ENCODE data around the gene ADAMTS6.

The ADAMTS6 gene

GRCh38 chr5:65482736-65483545, 1.2 kb upstream of the ADAMTS6 start:
- H2BK15ac ChIP-seq (ENCODE audit: low read length) = no peak overlapping the region
- no peaks in the 10 kb centered on the region for H3K9me3 ChIP-seq (replicated peaks in 1 of 2; ENCODE audit: control insufficient read depth in 2 of 2, insufficient read depth in 1 of 2, low read depth in 1 of 2, low read length in 2 of 2)
- no peak overlapping the region for H2BK120ac ChIP-seq (ENCODE audit: low read depth, low read length)
- no peaks in the 10 kb centered on the region for H3K36me3 ChIP-seq (replicated peaks in 1 of 2; ENCODE audit: control insufficient read depth in 2 of 2, insufficient read depth in 2 of 2, low read length in 2 of 2)
- no peaks in the 10 kb centered on the region for H3K79me1 ChIP-seq (ENCODE audit: low read depth, low read length)
- peak overlapping the region; percentile 42 for H3K4me2 ChIP-seq (ENCODE audit: insufficient read depth, low read length, poor library complexity, severe bottlenecking)
- peak overlapping the region; percentile 90 for H2AFZ ChIP-seq (ENCODE audit: low read length)
- H3K27ac ChIP-seq (replicated peaks; ENCODE audit: low read length) = peak overlapping the region; percentile 95
- no peak overlapping the region for H2BK5ac ChIP-seq (ENCODE audit: low read length)
- H3K4ac ChIP-seq (ENCODE audit: low read length) = no peak overlapping the region
- no peak for DNase-seq (ENCODE audit: low spot score)
- H3K23ac ChIP-seq (ENCODE audit: low read depth, low read length, poor library complexity) = no peak overlapping the region
- H3K4me3 ChIP-seq (ENCODE audit: low read length in 2 of 2) = peak overlapping the region; percentile 48 to 71
- H3K9ac ChIP-seq (ENCODE audit: low read depth, low read length, poor library complexity) = no peak overlapping the region
- no peak overlapping the region for H3K18ac ChIP-seq (ENCODE audit: low read length)
- no CpG with 5 or more reads among the region's 12 CpGs for WGBS, 2 donors (ENCODE audit: extremely low coverage in 2 of 2, insufficient read length in 2 of 2, insufficient replicate concordance in 1 of 2)
- H4K91ac ChIP-seq (ENCODE audit: low read depth, low read length, poor library complexity) = no peak overlapping the region
- H4K8ac ChIP-seq (ENCODE audit: low read depth, low read length) = no peak overlapping the region
- H2BK12ac ChIP-seq (ENCODE audit: low read length) = no peak overlapping the region
- peaks cover 2 to 8% of the 10 kb centered on the region in 2 donors for H3K4me1 ChIP-seq (ENCODE audit: control insufficient read depth in 2 of 2, insufficient read depth in 1 of 2, low read depth in 1 of 2, low read length in 2 of 2)
- no peak overlapping the region for H2AK5ac ChIP-seq (ENCODE audit: low read depth, low read length)
- H3K27me3 ChIP-seq (ENCODE audit: control insufficient read depth in 3 of 3, insufficient read depth in 3 of 3, low read depth in 1 of 3, low read length in 3 of 3) = no peaks in the 10 kb centered on the region
- no peak overlapping the region for H3K14ac ChIP-seq (ENCODE audit: low read length)

GRCh38 chr5:65482296-65482735, 596 bp upstream of the ADAMTS6 start:
- Histone ChIP-seq H3K23ac (ENCODE audit: low read depth, low read length, poor library complexity) (no peak overlapping the region), H2BK120ac (ENCODE audit: low read depth, low read length) (no peak overlapping the region), H2AK5ac (ENCODE audit: low read depth, low read length) (no peak overlapping the region), H3K14ac (ENCODE audit: low read length) (no peak overlapping the region), H3K4ac (ENCODE audit: low read length) (no peak overlapping the region), H2BK15ac (ENCODE audit: low read length) (no peak overlapping the region), H2BK5ac (ENCODE audit: low read length) (no peak overlapping the region), H3K4me2 (ENCODE audit: insufficient read depth, low read length, poor library complexity, severe bottlenecking) (peak overlapping the region; percentile 69), H4K91ac (ENCODE audit: low read depth, low read length, poor library complexity) (no peak overlapping the region), H3K9ac (ENCODE audit: low read depth, low read length, poor library complexity) (no peak overlapping the region), H3K18ac (ENCODE audit: low read length) (no peak overlapping the region), H4K8ac (ENCODE audit: low read depth, low read length) (no peak overlapping the region), H3K4me3 (ENCODE audit: low read length in 2 of 2) (peak overlapping the region in 1 of 2 donors; percentile 48), H3K36me3 (replicated peaks in 1 of 2; ENCODE audit: control insufficient read depth in 2 of 2, insufficient read depth in 2 of 2, low read length in 2 of 2) (no peaks in the 10 kb centered on the region), H2BK12ac (ENCODE audit: low read length) (no peak overlapping the region), H3K79me1 (ENCODE audit: low read depth, low read length) (no peaks in the 10 kb centered on the region), H3K4me1 (ENCODE audit: control insufficient read depth in 2 of 2, insufficient read depth in 1 of 2, low read depth in 1 of 2, low read length in 2 of 2) (peaks cover 2 to 8% of the 10 kb centered on the region in 2 donors), H3K27me3 (ENCODE audit: control insufficient read depth in 3 of 3, insufficient read depth in 3 of 3, low read depth in 1 of 3, low read length in 3 of 3) (no peaks in the 10 kb centered on the region), H3K27ac (replicated peaks; ENCODE audit: low read length) (peak overlapping the region; percentile 95), H2AFZ (ENCODE audit: low read length) (peak overlapping the region; percentile 90), H3K9me3 (replicated peaks in 1 of 2; ENCODE audit: control insufficient read depth in 2 of 2, insufficient read depth in 1 of 2, low read depth in 1 of 2, low read length in 2 of 2) (no peaks in the 10 kb centered on the region)
- no peak for DNase-seq (ENCODE audit: low spot score)
- WGBS, 2 donors (ENCODE audit: extremely low coverage in 2 of 2, insufficient read length in 2 of 2, insufficient replicate concordance in 1 of 2) = no CpG with 5 or more reads among the region's 6 CpGs

- Histone ChIP-seq H3K9me3 (replicated peaks in 1 of 2; ENCODE audit: control insufficient read depth in 2 of 2, insufficient read depth in 1 of 2, low read depth in 1 of 2, low read length in 2 of 2) (no peaks in the 10 kb centered on the region), H2BK12ac (ENCODE audit: low read length) (no peak overlapping the region), H3K4me3 (ENCODE audit: low read length in 2 of 2) (peak overlapping the region; percentile 48 to 76), H3K36me3 (replicated peaks in 1 of 2; ENCODE audit: control insufficient read depth in 2 of 2, insufficient read depth in 2 of 2, low read length in 2 of 2) (no peaks in the 10 kb centered on the region), H3K27me3 (ENCODE audit: control insufficient read depth in 3 of 3, insufficient read depth in 3 of 3, low read depth in 1 of 3, low read length in 3 of 3) (no peaks in the 10 kb centered on the region), H2BK5ac (ENCODE audit: low read length) (peak overlapping the region; percentile 95), H3K4me2 (ENCODE audit: insufficient read depth, low read length, poor library complexity, severe bottlenecking) (peak overlapping the region; percentile 69), H3K4me1 (ENCODE audit: control insufficient read depth in 2 of 2, insufficient read depth in 1 of 2, low read depth in 1 of 2, low read length in 2 of 2) (peaks cover 2 to 8% of the 10 kb centered on the region in 2 donors), H4K8ac (ENCODE audit: low read depth, low read length) (no peak overlapping the region), H3K23ac (ENCODE audit: low read depth, low read length, poor library complexity) (no peak overlapping the region), H3K4ac (ENCODE audit: low read length) (no peak overlapping the region), H3K79me1 (ENCODE audit: low read depth, low read length) (no peaks in the 10 kb centered on the region), H4K91ac (ENCODE audit: low read depth, low read length, poor library complexity) (no peak overlapping the region), H2BK15ac (ENCODE audit: low read length) (no peak overlapping the region), H2BK120ac (ENCODE audit: low read depth, low read length) (no peak overlapping the region), H3K9ac (ENCODE audit: low read depth, low read length, poor library complexity) (no peak overlapping the region), H3K27ac (replicated peaks; ENCODE audit: low read length) (peak overlapping the region; percentile 95), H3K18ac (ENCODE audit: low read length) (peak overlapping the region; percentile 38), H3K14ac (ENCODE audit: low read length) (no peak overlapping the region), H2AFZ (ENCODE audit: low read length) (peak overlapping the region; percentile 90), H2AK5ac (ENCODE audit: low read depth, low read length) (no peak overlapping the region)
- no CpG with 5 or more reads among the region's 7 CpGs for WGBS, 2 donors (ENCODE audit: extremely low coverage in 2 of 2, insufficient read length in 2 of 2, insufficient replicate concordance in 1 of 2)
- no peak for DNase-seq (ENCODE audit: low spot score)
Measured at GRCh38 chr5:65481171-65481581, 544 bp downstream of the ADAMTS6 start.

GRCh38 chr5:65480306-65480865, 1.3 kb downstream of the ADAMTS6 start:
- no peak overlapping the region for H3K27ac ChIP-seq (replicated peaks; ENCODE audit: low read length)

More at GRCh38 chr5:65480306-65480865, 1.3 kb downstream of the ADAMTS6 start:
- Histone ChIP-seq H3K79me1 (ENCODE audit: low read depth, low read length) (no peaks in the 10 kb centered on the region), H3K18ac (ENCODE audit: low read length) (no peak overlapping the region), H3K27me3 (ENCODE audit: control insufficient read depth in 3 of 3, insufficient read depth in 3 of 3, low read depth in 1 of 3, low read length in 3 of 3) (no peaks in the 10 kb centered on the region), H3K9me3 (replicated peaks in 1 of 2; ENCODE audit: control insufficient read depth in 2 of 2, insufficient read depth in 1 of 2, low read depth in 1 of 2, low read length in 2 of 2) (no peaks in the 10 kb centered on the region), H3K4me1 (ENCODE audit: control insufficient read depth in 2 of 2, insufficient read depth in 1 of 2, low read depth in 1 of 2, low read length in 2 of 2) (peaks cover 2 to 8% of the 10 kb centered on the region in 2 donors), H3K36me3 (replicated peaks in 1 of 2; ENCODE audit: control insufficient read depth in 2 of 2, insufficient read depth in 2 of 2, low read length in 2 of 2) (no peaks in the 10 kb centered on the region), H2BK12ac (ENCODE audit: low read length) (no peak overlapping the region), H4K8ac (ENCODE audit: low read depth, low read length) (no peak overlapping the region), H2AK5ac (ENCODE audit: low read depth, low read length) (no peak overlapping the region), H2BK120ac (ENCODE audit: low read depth, low read length) (no peak overlapping the region), H3K4me2 (ENCODE audit: insufficient read depth, low read length, poor library complexity, severe bottlenecking) (peak overlapping the region; percentile 63), H3K9ac (ENCODE audit: low read depth, low read length, poor library complexity) (no peak overlapping the region), H2BK15ac (ENCODE audit: low read length) (no peak overlapping the region), H3K14ac (ENCODE audit: low read length) (no peak overlapping the region), H3K4ac (ENCODE audit: low read length) (no peak overlapping the region), H2BK5ac (ENCODE audit: low read length) (no peak overlapping the region), H3K4me3 (ENCODE audit: low read length in 2 of 2) (peak overlapping the region; percentile 48 to 74), H4K91ac (ENCODE audit: low read depth, low read length, poor library complexity) (no peak overlapping the region), H2AFZ (ENCODE audit: low read length) (peak overlapping the region; percentile 90), H3K23ac (ENCODE audit: low read depth, low read length, poor library complexity) (no peak overlapping the region)
- DNase-seq (ENCODE audit: low spot score) = no peak
- no CpG with 5 or more reads among the region's 15 CpGs for WGBS, 2 donors (ENCODE audit: extremely low coverage in 2 of 2, insufficient read length in 2 of 2, insufficient replicate concordance in 1 of 2)
